GM12892 (cell line): ENCODE results near the gene LHFPL2.

ENCODE experiments used
- POLR2A ChIP-seq: IDR thresholded peaks from 2 replicates; pipeline ENCODE4 v1.6.1; 2011; ENCODE audit warnings: low read depth, low read length, control low read depth
- POLR2AphosphoS5 ChIP-seq: IDR thresholded peaks from 2 replicates; pipeline ENCODE4 v1.6.1; 2011; ENCODE audit warnings: low read depth, low read length, control low read depth

DNA sequence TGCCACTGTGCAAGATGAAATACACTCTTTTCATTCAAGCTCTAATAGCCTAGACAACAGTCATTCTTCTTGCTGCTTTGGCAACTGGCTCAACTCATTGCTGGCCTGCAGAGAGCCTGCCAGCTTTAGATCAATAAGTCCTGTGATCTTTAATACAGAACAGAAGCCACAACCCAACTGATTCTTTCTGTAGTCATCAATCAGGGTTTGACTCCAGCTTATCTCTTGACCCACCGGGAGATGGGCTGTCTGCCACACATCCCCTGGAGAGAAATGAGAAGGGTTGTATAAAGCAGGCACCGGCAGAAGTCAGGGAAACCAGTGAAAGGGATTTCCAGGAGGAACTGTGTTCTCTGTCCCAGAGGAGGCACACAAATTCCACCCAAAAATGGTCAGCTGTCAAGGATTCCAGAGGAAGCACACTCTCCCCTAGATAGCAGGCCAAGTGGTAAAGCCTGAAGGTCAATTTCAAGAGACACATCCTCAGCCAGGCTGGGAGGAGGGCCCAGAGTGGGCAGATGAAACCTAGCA lies 24.5 kb downstream of the LHFPL2 start:
- no peak for TF ChIP-seq POLR2AphosphoS5
- TF ChIP-seq POLR2A = no peak
